DMS 273 (cell line): ENCODE measurements around the gene ACOX1.

ENCODE experiments used
- DNase-seq: peaks from one replicate; lab custom pipeline; 2025; ENCODE audit not compliant: unreplicated experiment; lab: John Stamatoyannopoulos, UW

Gene ACOX1

GRCh38 chr17:75893305-75894048 lies 85.5 kb downstream of the ACOX1 start:
- DNase-seq, result no peak

- no peak for DNase-seq
Measured at GRCh38 chr17:75892556-75893224, 86.3 kb downstream of the ACOX1 start.

- no peak for DNase-seq
Measured at GRCh38 chr17:75891605-75892555, 87.1 kb downstream of the ACOX1 start.
